Hair follicle dermal papilla cell (primary cell): ENCODE data around the gene TRIM41. TPM values are rescaled to one million over a fixed set of nuclear protein-coding genes. Genes with fewer than 3 reads are reported as not detected.

Experiments
- small RNA-seq: library from RNA; depleted of rRNA; stranded (forward); fragments of <200 nt; gene quantifications from one replicate; pipeline ENCODE3, GENCODE V24; 2012
- total RNA-seq: library from RNA; depleted of rRNA; stranded (reverse); fragments of >200 nt; gene quantifications from 2 replicates; pipeline ENCODE4 v1.2.3, GENCODE V29; 2012

Gene TRIM41
- 10.7 and 12.1 TPM in 2 replicates for total RNA-seq

GRCh38 chr5:181223058-181223728, at the start of gene TRIM41:
TRIM41 (plus strand) TSS chr5:181223281; CDS start chr5:181224000, 719 bp downstream.

GRCh38 chr5:181204826-181205760, 18.0 kb upstream of the TRIM41 start, which contains the start of gene TRIM7:
TRIM7 (minus strand) TSS chr5:181205196; CDS start chr5:181205110, 86 bp downstream.

DNA sequence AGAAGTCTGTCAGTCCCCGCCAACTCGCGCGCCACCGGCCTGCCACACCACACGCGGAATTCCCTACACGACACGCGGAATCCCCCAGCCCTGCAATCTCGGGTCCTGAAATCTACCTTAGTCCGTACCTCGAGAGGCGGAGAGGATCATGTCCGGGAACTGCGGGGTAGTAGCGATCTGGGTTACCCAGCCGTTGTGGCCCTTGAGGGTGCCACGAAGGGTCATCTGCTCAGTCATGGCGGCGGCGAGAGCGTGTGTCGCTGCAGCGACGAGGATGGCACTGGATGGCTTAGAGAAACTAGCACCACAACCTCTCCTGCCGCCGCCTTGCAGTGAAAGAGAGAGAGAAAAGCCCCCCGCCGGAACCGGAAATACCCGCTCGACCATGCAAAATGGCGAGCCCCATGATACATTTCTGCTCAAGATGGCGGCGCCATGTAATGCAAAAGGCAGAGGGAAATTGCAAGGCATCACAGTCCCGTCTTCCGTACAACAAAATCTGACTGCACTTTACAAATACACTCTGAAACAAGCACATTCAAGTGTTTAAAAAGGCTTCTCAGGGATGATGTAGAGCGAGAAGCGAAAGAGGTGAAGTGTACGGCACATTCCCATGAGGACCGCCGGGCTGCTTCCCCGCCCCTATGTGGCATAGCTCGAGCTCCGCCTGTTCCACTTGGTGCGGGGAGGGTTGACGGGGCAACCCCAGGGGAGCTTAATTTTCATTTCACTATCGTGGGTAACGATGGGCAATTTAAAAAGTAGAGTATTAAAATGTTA, 20.7 kb downstream of the TRIM41 start, which contains the start of gene RACK1:
TSS of gene RACK1 (minus strand) at position 343 of the 780 bp plus-strand sequence. CDS start at position 237, 106 bp downstream.

GRCh38 chr5:181260720-181261319, 37.7 kb downstream of the TRIM41 start, which contains the start of gene TRIM52:
TRIM52 (minus strand) TSS chr5:181261143; CDS start chr5:181260813, 330 bp downstream.

Small RNAs within 50 kb of the gene (small RNA-seq; reads per million reads assigned to genes)
- gene MIR4638 (not detected), gene SNORD95 (not detected), gene SNORD96A (not detected)

Other genes with a start within 250 kb of the TRIM41 start
- not detected in 2 replicates for gene BTNL3, start 234.4 kb upstream of the TRIM41 start, total RNA-seq
- gene BTNL9, start 183.0 kb upstream of the TRIM41 start, total RNA-seq: not detected in 2 replicates
- gene OR2V1, start 92.1 kb upstream of the TRIM41 start, total RNA-seq: not detected in 2 replicates
- gene OR2V2, start 75.7 kb upstream of the TRIM41 start, total RNA-seq: not detected in 2 replicates
- 2.1 and 4.0 TPM in 2 replicates for gene TRIM7, start 18.1 kb upstream of the TRIM41 start, total RNA-seq
- gene RACK1, start 20.6 kb downstream of the TRIM41 start, total RNA-seq: 4,235 and 4,240 TPM in 2 replicates
- gene TRIM52, start 37.9 kb downstream of the TRIM41 start, total RNA-seq: 6.1 and 10.4 TPM in 2 replicates
- gene OR4F3, start 144.0 kb downstream of the TRIM41 start, total RNA-seq: 0.32 TPM in 1 of 2 replicates, not detected in the other